GM20000 (cell line): Measurements from ENCODE around the gene TOP1.

Experiments
- DNase-seq: peaks from one replicate; pipeline ENCODE4 v3.0.0; 2012; ENCODE audit warnings: low spot score
- TF ChIP-seq, protein P1 (sequence below): IDR thresholded peaks from 2 replicates; pipeline ENCODE4 v1.5.1; 2012; ENCODE audit warnings: mild to moderate bottlenecking, control low read depth; ENCODE audit errors: extremely low read depth, missing control alignments

Gene TOP1

DNA sequence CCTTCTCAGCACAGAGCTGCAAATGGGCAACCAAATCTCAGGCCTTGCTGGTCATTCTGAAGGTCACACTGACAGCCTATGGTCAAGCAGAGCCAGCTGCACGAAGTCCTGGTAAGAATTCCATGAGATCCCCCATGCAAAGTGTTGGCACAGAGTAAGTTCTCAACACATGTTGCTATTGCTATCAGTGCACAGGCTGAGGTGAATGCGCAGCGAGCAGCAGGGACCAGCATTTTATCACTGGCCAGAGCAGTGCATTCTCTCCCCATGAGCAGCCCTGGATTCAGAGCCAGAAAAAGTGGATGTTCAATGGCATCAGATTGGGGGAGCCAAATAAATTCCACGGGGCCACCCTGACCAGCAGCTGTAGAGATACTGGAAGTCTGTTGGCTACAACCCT is 44.1 kb upstream of the TOP1 start:
- DNase-seq = no peak

DNA sequence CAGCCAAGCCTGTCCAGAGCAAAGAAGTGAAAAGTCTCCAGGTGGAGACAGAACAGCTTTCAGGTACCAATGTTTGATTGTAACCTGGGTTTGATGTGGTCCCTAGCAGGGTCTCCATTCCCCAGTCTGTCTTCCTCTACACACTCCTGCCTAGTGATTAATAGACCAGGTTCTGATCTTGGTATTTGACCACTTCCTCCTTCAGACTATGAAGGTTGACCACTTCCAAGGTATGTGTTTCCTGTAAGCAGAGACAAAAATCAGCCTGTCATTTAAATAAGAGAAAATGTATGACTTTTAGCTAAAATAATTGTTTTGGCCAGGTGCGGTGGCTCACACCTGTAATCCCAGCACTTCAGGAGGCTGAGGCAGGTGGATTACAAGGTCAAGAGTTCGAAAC is 41.8 kb upstream of the TOP1 start:
- DNase-seq = no peak
- TF ChIP-seq, protein P1, sequence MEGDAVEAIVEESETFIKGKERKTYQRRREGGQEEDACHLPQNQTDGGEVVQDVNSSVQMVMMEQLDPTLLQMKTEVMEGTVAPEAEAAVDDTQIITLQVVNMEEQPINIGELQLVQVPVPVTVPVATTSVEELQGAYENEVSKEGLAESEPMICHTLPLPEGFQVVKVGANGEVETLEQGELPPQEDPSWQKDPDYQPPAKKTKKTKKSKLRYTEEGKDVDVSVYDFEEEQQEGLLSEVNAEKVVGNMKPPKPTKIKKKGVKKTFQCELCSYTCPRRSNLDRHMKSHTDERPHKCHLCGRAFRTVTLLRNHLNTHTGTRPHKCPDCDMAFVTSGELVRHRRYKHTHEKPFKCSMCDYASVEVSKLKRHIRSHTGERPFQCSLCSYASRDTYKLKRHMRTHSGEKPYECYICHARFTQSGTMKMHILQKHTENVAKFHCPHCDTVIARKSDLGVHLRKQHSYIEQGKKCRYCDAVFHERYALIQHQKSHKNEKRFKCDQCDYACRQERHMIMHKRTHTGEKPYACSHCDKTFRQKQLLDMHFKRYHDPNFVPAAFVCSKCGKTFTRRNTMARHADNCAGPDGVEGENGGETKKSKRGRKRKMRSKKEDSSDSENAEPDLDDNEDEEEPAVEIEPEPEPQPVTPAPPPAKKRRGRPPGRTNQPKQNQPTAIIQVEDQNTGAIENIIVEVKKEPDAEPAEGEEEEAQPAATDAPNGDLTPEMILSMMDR = no peak

More for the DNA sequence above, 44.1 kb upstream of the TOP1 start:
- TF ChIP-seq, protein P1 = no peak

DNA sequence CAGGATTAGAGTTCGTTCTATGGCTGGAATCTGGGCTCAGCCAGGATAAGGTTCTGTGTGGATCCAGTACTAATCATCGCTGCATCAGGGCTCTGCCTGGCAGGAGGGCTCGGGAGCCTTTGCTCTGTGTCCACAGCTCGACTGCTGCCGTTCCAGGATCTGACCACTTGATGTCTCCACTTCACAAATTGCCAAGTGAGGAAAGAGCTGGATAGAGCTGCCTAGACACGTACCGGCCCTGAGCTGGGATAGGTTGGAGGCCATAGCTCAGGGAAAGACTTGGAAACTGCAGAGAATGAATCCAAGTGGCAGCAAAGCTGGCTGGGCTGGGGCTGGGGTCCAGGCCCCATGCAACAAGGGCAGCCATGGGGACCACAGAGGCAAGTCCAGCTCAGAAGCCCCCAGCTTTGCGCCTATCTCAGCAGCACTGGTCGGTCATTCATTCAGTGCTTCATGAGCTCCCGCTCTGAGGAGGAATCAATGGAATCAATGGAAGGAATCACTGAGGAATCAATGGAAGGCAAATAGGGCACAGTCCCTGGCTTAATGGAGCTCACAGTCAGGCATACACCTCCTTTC is 38.0 kb upstream of the TOP1 start:
- TF ChIP-seq, protein P1 = peak; percentile 83
- peak; percentile 72 for DNase-seq

DNA sequence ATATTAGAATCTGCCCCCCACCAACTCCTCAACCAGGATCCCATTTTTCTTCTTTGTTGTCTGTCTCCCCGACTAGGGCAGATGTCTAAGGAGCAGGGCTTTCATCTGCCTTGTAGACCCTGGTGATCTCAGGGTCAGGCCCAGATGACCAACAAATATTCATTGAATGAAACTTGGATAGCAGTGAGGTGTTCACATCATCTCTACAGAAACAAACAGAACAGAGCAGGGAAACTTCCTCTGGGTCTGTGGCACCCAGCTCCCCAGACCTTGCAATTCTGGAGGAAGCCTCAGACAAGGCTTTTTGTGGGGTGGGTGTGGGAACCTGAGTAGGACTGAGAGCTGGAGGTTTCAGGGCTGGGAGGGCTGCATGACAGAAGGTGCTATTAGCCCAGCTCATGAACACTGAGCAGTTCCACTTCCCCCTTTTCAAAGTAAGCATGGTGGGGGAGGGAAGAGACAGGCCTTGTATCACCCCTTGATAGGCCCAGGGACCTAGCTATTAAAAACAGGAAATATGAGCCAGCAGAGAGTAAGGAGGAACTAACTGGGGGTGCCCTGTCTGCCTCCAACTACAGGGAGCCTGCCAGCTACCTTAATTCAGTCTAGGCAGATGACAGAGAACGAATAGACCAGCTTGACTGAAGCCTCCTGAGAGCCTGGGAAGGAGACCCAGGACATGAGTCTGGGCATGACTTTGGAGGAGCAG is 37.3 kb upstream of the TOP1 start:
- TF ChIP-seq, protein P1 = no peak
- peak; percentile 82 for DNase-seq

DNA sequence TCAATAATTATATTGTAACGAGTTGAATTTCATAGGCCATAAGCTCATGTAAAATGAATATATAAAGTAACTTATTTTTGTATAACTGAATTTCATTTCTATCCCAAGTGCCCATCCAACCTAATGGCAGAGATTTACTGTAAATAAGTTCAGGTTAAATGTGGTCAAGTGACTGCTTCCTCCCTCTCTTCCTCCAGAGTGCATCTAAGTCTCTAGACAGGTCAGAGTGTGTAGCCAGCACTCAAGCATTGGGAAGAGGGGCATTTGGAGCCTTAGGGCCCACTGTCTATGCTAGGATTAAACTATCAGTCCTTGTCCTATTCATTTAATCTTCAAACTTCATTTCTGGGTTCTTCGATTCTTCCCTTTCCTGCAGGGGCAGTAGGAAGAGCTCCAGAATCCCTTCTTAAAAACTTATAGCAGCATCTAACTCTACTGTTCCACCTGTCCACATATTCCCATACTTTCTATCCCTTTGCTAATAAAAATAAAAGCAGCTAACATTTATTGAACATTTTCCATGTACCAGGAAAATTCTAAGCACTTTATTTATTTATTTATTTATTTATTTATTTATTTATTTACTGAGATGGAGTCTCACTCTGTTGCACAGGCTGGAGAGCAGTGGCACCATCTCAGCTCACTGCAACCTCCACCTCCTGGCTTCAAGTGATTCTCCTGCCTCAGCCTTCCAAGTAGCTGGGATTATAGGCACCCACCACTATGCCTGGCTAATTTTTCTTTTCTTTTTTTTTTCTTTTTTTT is 36.1 kb upstream of the TOP1 start:
- TF ChIP-seq, protein P1 = no peak
- no peak for DNase-seq

DNA sequence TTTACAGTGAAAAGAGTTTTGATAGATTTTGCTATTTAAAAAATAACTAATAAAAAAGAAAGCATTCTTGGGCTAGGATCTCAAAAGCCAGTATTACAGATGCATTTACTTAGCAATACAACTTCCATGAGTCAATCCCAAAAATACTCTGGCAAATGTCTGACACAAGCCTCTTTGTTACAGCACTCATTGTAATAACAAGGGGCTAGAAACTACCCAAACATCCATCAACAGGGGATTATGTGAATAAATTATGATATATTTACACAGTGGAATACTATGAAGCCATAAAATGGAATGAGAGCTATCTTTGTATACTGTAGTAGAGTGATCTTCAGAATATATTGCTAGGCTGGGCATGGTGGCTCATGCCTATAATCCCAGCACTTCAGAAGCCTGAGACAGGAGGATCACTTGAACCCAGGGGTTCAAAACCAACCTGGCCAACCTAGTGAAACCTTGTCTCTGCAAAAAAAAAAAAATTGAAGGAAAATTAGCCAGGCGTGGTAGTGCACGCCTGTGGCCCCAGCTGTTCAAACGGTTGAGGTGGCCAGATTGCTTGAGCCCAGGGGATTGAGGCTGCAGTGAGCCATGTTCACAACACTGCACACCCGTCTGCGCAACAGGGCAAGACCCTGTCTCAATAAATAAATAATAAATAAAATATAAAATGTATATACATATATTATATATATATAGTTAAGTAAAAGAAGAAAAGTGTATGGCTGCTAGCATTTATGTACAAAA is 34.7 kb upstream of the TOP1 start:
- TF ChIP-seq, protein P1 = no peak
- DNase-seq = no peak
